ENCODE measurements around the gene EHMT2. TPM values are rescaled to one million over a fixed set of nuclear protein-coding genes. Genes with fewer than 3 reads are reported as not detected.
A peak's percentile ranks its signal among the peaks of the same experiment; 100 is the strongest.

Gene EHMT2
- total and polyA plus RNA-seq, 12 donors, result 6.4 to 21.7 (median 14.2) TPM

- TF ChIP-seq CTCF (IDR thresholded peaks at IDR 0.05), result peak; percentile 37 to 77 (median 70)
- intact Hi-C loops (cut with DNase I), result no loop called here
- Histone ChIP-seq H3K27ac (no peak overlapping the region), H3K9me3 (no peaks in the 10 kb centered on the region), H3K27me3 (no peaks in the 10 kb centered on the region), H3K36me3 (peaks cover 0 to 99% (median 71%) of the 10 kb centered on the region in 9 donors), H3K4me3 (no peak overlapping the region), H3K4me1 (no peaks in the 10 kb centered on the region)
- peak in 1 of 2 donors; percentile 56 for DNase-seq
- 85 to 89% methylated on average over 43 of the region's 43 CpGs for WGBS, 2 donors
- ATAC-seq, result peak in 5 of 8 donors; percentile 13 to 43 (median 26)
Measured at GRCh38 chr6:31888276-31889258, 8.9 kb downstream of the EHMT2 start.

GRCh38 chr6:31887173-31888007, 10.1 kb downstream of the EHMT2 start:
- Histone ChIP-seq H3K36me3 (peaks cover 0 to 99% (median 75%) of the 10 kb centered on the region in 9 donors), H3K4me3 (no peak overlapping the region), H3K27ac (no peak overlapping the region), H3K4me1 (no peaks in the 10 kb centered on the region), H3K9me3 (no peaks in the 10 kb centered on the region), H3K27me3 (no peaks in the 10 kb centered on the region)
- intact Hi-C loops (cut with DNase I), result no loop called here
- DNase-seq, result no peak
- ATAC-seq, result peak in 1 of 8 donors; percentile 6
- TF ChIP-seq CTCF (IDR thresholded peaks at IDR 0.05), result no peak
- 93 to 94% methylated on average over 19 of the region's 19 CpGs for WGBS, 2 donors

- ATAC-seq, result no peak
- peaks cover 0 to 99% (median 80%) of the 10 kb centered on the region in 9 donors for H3K36me3 ChIP-seq
Measured at GRCh38 chr6:31886541-31886991, 10.9 kb downstream of the EHMT2 start.

More at GRCh38 chr6:31886541-31886991, 10.9 kb downstream of the EHMT2 start:
- DNase-seq, result no peak
- 91 to 92% methylated on average over 18 of the region's 18 CpGs for WGBS, 2 donors
- Histone ChIP-seq H3K4me1 (no peaks in the 10 kb centered on the region), H3K4me3 (no peak overlapping the region), H3K27ac (no peak overlapping the region), H3K27me3 (no peaks in the 10 kb centered on the region), H3K9me3 (no peaks in the 10 kb centered on the region)
- TF ChIP-seq CTCF (IDR thresholded peaks at IDR 0.05), result no peak
- intact Hi-C loops (cut with DNase I), result no loop called here
